Prostate gland (tissue), 2 donors: ENCODE results near the gene CEP55.

ENCODE experiments used
- POLR2A ChIP-seq: fragments of 450-650 bp; IDR thresholded peaks from one replicate; pipeline ENCODE4 v1.6.1; 2016; ENCODE audit warnings: antibody characterized with exemption, mild to moderate bottlenecking
- TF ChIP-seq, protein P1 (sequence below), 4 experiments: fragments of 200-600 bp in 2 of 4; fragments of 450-650 bp in 2 of 4; sonication (generic) in 2 of 4; IDR thresholded peaks; 1 replicate in 3 of 4; 2 replicates in 1 of 4; pipeline ENCODE4 v1.5.1; 2016 to 2019; ENCODE audit warnings: antibody characterized with exemption in 4 of 4, mild to moderate bottlenecking in 2 of 4, moderate library complexity in 2 of 4

DNA sequence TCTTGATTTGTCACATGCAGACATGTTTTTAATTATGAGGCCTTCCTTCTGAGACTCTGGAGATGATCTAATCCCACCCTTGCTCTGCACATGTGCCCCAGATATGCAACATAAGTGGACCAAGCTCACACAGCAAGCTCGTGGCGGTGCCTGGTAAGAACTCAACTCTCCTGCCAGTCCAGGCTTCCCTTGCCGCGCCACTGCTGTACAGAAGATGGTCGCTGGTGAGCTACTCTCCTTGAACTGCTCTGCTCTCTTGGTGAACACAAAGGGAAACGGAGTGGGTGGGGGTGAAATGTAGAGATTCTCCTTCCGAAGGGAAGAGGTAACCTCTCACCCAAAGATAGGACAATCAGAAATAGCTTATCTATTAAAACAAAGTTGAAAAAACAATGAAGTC is 39.9 kb upstream of the CEP55 start:
- TF ChIP-seq, protein P1, sequence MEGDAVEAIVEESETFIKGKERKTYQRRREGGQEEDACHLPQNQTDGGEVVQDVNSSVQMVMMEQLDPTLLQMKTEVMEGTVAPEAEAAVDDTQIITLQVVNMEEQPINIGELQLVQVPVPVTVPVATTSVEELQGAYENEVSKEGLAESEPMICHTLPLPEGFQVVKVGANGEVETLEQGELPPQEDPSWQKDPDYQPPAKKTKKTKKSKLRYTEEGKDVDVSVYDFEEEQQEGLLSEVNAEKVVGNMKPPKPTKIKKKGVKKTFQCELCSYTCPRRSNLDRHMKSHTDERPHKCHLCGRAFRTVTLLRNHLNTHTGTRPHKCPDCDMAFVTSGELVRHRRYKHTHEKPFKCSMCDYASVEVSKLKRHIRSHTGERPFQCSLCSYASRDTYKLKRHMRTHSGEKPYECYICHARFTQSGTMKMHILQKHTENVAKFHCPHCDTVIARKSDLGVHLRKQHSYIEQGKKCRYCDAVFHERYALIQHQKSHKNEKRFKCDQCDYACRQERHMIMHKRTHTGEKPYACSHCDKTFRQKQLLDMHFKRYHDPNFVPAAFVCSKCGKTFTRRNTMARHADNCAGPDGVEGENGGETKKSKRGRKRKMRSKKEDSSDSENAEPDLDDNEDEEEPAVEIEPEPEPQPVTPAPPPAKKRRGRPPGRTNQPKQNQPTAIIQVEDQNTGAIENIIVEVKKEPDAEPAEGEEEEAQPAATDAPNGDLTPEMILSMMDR (IDR thresholded peaks at IDR 0.05): no peak
- no peak for TF ChIP-seq POLR2A
